Mucosa of stomach (tissue), 1 donor: ENCODE results near the gene IFNGR2.

Source experiments
- H3K27me3 ChIP-seq: one replicate; pipeline ENCODE4 v1.7.0; 2013; ENCODE audit warnings: mild to moderate bottlenecking, low read length; ENCODE audit not compliant: control insufficient read depth, insufficient read depth
- H3K36me3 ChIP-seq: one replicate; pipeline ENCODE4 v1.7.0; 2013; ENCODE audit warnings: low read length; ENCODE audit not compliant: control insufficient read depth, insufficient read depth
- H3K4me1 ChIP-seq: one replicate; pipeline ENCODE4 v1.7.0; 2013; ENCODE audit warnings: mild to moderate bottlenecking, low read length; ENCODE audit not compliant: control insufficient read depth, insufficient read depth
- H3K4me3 ChIP-seq: one replicate; pipeline ENCODE4 v1.7.0; 2013; ENCODE audit warnings: low read length
- H3K9ac ChIP-seq: one replicate; pipeline ENCODE4 v1.7.0; 2013; ENCODE audit warnings: mild to moderate bottlenecking, low read length, moderate library complexity
- H3K9me3 ChIP-seq: one replicate; pipeline ENCODE4 v1.7.0; 2013; ENCODE audit warnings: mild to moderate bottlenecking, low read length, moderate library complexity; ENCODE audit not compliant: control insufficient read depth
- donor health status: Pancreatic carcinoma.

The IFNGR2 gene

GRCh38 chr21:33412832-33413519 lies 9.8 kb downstream of the IFNGR2 start:
- no peaks in the 10 kb centered on the region for H3K27me3 ChIP-seq
- no peaks in the 10 kb centered on the region for H3K36me3 ChIP-seq
- H3K9me3 ChIP-seq = no peaks in the 10 kb centered on the region
- no peak overlapping the region for H3K4me3 ChIP-seq
- peak overlapping the region; percentile 26 for H3K9ac ChIP-seq
- peaks cover 71% of the 10 kb centered on the region for H3K4me1 ChIP-seq

DNA sequence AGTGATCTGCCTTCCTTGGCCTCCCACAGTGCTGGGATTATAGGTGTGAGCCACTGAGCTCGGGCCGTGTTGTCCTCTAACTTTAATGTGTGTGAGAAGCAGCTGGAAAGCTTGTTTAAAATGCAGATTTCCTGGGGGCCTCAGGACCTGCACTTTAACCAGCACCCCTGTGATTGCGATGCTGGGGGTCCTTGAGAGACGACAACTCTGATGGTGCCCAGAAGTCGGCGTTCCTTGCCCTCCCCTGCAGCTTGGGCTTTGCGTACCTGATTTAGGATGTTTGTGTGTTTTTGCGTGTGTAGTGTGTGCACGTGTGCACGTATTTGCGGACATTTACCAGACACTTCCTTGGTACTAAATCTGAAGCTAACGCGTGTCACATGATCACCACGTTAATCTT lies 10.9 kb downstream of the IFNGR2 start:
- H3K4me3 ChIP-seq = no peak overlapping the region
- no peaks in the 10 kb centered on the region for H3K27me3 ChIP-seq
- no peaks in the 10 kb centered on the region for H3K9me3 ChIP-seq
- H3K4me1 ChIP-seq = peaks cover 81% of the 10 kb centered on the region
- H3K36me3 ChIP-seq = no peaks in the 10 kb centered on the region
- no peak overlapping the region for H3K9ac ChIP-seq

GRCh38 chr21:33414926-33415325 lies 11.7 kb downstream of the IFNGR2 start:
- no peak overlapping the region for H3K9ac ChIP-seq
- no peaks in the 10 kb centered on the region for H3K9me3 ChIP-seq
- H3K36me3 ChIP-seq = no peaks in the 10 kb centered on the region
- H3K27me3 ChIP-seq = no peaks in the 10 kb centered on the region
- H3K4me1 ChIP-seq = peaks cover 82% of the 10 kb centered on the region
- no peak overlapping the region for H3K4me3 ChIP-seq

DNA sequence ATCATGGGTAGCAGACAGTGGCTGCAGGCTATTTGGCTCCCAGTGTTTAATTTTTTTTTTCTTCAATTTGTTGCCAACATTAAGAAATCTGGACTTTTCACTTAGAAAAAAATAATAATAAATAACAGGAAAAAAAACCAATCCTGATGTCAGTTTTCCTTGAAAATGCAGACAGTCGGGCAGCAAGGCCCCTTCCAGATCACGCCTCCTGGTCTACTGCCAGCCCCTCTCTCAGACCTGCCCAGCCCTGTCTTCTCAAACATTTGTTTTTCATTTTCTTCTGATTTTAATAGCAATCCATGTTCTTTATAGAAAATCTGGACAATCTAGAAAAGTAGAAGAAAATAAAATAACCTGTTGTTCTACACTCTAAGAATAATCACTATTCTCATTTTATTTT lies 15.5 kb downstream of the IFNGR2 start:
- Histone ChIP-seq H3K4me1 (peaks cover 60% of the 10 kb centered on the region), H3K9ac (peak overlapping the region; percentile 51), H3K9me3 (no peaks in the 10 kb centered on the region), H3K36me3 (peaks cover 6% of the 10 kb centered on the region), H3K27me3 (no peaks in the 10 kb centered on the region), H3K4me3 (no peak overlapping the region)

DNA sequence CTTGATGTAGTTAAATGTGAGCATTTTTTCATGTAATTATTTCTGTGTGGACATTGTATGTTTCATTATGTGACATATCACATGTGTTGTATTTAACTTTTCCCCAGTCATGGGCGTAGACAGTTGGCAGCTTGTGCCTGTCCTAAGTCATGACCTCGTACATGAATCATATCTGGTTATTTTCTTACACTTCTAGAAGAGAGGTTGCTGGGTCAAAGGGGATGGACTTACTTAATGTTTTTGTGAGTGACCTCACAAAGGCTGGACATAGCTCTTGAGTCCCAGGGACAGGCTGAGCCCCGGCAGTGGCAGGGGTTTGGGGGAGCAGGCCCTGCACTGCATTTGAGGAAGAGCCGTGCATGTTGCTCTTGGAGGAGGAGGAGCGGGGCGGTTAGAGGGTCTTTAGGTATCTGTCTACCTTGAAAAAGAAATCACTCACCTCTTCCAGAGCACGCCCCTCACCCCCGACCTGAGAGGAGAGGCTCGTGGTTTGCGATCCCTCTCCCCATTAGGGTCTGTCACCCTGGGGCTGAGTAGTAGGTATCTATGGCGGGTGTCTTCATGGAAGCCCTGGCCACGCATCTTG lies 16.4 kb downstream of the IFNGR2 start:
- no peak overlapping the region for H3K4me3 ChIP-seq
- H3K9me3 ChIP-seq = no peaks in the 10 kb centered on the region
- peaks cover 51% of the 10 kb centered on the region for H3K4me1 ChIP-seq
- H3K9ac ChIP-seq = peak overlapping the region; percentile 13
- peaks cover 6% of the 10 kb centered on the region for H3K36me3 ChIP-seq
- H3K27me3 ChIP-seq = no peaks in the 10 kb centered on the region

- no peaks in the 10 kb centered on the region for H3K9me3 ChIP-seq
- peaks cover 6% of the 10 kb centered on the region for H3K36me3 ChIP-seq
These were observed 18.6 kb downstream of the IFNGR2 start for GRCh38 chr21:33421713-33422393.

DNA sequence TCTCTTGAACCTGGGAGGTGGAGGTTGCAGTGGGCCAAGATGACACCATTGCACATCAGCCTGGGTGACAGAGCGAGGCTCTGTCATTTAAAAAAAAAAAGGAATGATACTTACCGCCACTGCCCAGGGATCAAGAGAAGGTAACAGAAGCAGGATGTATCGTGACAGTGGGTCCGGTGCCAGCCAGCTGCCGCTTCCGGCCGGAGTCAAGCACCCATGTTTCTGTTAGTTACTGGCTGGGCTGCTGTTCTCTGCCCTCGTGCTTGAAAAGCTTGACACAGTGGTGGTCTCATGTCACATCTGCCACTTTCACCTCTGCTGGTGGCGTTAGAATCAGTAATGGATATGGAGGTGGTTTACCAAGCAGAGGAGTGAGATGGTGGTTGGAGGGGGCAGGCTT lies 21.0 kb downstream of the IFNGR2 start:
- H3K27me3 ChIP-seq = no peaks in the 10 kb centered on the region
- H3K4me3 ChIP-seq = no peak overlapping the region
- H3K9me3 ChIP-seq = no peaks in the 10 kb centered on the region
- peaks cover 6% of the 10 kb centered on the region for H3K36me3 ChIP-seq
- H3K4me1 ChIP-seq = peaks cover 28% of the 10 kb centered on the region
- no peak overlapping the region for H3K9ac ChIP-seq

More at GRCh38 chr21:33421713-33422393, 18.6 kb downstream of the IFNGR2 start:
- H3K27me3 ChIP-seq = no peaks in the 10 kb centered on the region
- peaks cover 49% of the 10 kb centered on the region for H3K4me1 ChIP-seq
- H3K4me3 ChIP-seq = no peak overlapping the region
- H3K9ac ChIP-seq = no peak overlapping the region

GRCh38 chr21:33425825-33426224 lies 22.6 kb downstream of the IFNGR2 start:
- Histone ChIP-seq H3K9me3 (no peaks in the 10 kb centered on the region), H3K9ac (no peak overlapping the region), H3K4me3 (no peak overlapping the region), H3K36me3 (peaks cover 8% of the 10 kb centered on the region), H3K4me1 (peaks cover 14% of the 10 kb centered on the region), H3K27me3 (no peaks in the 10 kb centered on the region)

DNA sequence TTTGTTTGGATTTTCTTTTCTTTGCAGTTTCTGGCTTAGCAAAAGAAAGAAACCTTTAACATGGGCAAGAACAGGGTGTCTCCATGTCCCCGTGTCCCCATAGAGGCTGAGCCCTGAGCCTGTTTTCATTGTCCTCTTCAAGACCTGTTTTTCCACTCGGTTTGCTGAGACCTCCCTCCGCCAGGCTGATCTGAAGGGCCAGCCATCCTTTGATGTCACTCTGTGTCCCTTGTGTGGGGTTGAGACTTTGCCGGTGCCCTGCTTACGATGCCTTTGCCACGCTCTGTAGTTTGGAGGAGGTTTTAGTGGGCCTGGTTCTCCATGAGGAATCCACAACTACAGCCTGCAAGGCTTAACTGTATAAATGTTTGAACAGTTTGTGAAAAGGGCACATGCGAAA lies 23.8 kb downstream of the IFNGR2 start:
- no peaks in the 10 kb centered on the region for H3K27me3 ChIP-seq
- H3K4me1 ChIP-seq = peaks cover 14% of the 10 kb centered on the region
- H3K9me3 ChIP-seq = no peaks in the 10 kb centered on the region
- H3K36me3 ChIP-seq = peaks cover 5% of the 10 kb centered on the region
- H3K4me3 ChIP-seq = no peak overlapping the region
- H3K9ac ChIP-seq = no peak overlapping the region

DNA sequence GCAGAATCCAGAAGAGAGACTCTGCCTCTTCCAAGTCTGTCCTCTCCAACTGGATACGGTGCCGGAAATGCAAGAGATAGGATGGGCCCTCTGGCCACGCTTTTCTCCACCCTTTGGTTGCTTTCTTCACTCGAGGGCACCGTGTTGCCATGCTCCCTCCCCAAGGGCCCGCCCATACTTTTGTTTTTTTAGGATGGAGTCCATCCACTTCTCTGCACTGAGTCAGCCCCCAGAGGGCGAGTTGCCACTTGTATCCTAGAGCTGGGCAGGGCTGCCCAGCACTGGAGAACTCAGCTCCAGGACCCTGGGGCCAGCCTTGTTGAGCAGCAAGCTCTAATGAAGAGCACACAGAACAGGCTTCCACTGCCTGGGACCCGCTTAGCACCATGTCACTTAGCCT lies 25.5 kb downstream of the IFNGR2 start:
- no peak overlapping the region for H3K4me3 ChIP-seq
- H3K36me3 ChIP-seq = peaks cover 19% of the 10 kb centered on the region
- peaks cover 16% of the 10 kb centered on the region for H3K4me1 ChIP-seq
- H3K9me3 ChIP-seq = no peaks in the 10 kb centered on the region
- H3K9ac ChIP-seq = no peak overlapping the region
- no peaks in the 10 kb centered on the region for H3K27me3 ChIP-seq

DNA sequence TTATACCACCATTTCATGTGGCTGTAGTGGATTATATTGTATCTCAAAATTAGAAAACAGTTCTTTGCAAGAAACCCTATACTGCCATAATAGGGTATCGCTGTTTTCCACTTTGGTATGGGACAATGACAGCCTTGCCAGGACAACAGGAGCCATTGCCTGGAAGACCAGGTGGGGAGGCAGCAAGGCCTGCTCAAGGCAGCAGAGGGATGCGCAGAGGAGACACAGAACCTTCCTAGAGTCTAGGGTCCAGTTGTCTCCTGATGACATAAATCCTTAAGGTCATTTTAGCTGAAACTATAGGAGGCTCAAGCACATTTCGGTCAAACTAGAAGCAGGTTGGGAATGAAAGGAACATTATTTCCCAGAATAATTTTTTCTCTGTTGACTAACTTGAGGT lies 27.6 kb downstream of the IFNGR2 start:
- peaks cover 20% of the 10 kb centered on the region for H3K4me1 ChIP-seq
- no peak overlapping the region for H3K4me3 ChIP-seq
- no peaks in the 10 kb centered on the region for H3K9me3 ChIP-seq
- H3K27me3 ChIP-seq = no peaks in the 10 kb centered on the region
- peaks cover 23% of the 10 kb centered on the region for H3K36me3 ChIP-seq
- no peak overlapping the region for H3K9ac ChIP-seq

GRCh38 chr21:33432496-33432895 lies 29.3 kb downstream of the IFNGR2 start:
- Histone ChIP-seq H3K36me3 (peaks cover 23% of the 10 kb centered on the region), H3K4me1 (peaks cover 18% of the 10 kb centered on the region)

More at GRCh38 chr21:33432496-33432895, 29.3 kb downstream of the IFNGR2 start:
- no peaks in the 10 kb centered on the region for H3K9me3 ChIP-seq
- H3K4me3 ChIP-seq = no peak overlapping the region
- no peak overlapping the region for H3K9ac ChIP-seq
- no peaks in the 10 kb centered on the region for H3K27me3 ChIP-seq
